ENCODE data around the gene PGM5. TPM values are rescaled to one million over a fixed set of nuclear protein-coding genes. Genes with fewer than 3 reads are reported as not detected.

Gene PGM5
- total and polyA plus RNA-seq, 2 of the 4 experiments (the other 2 are of a cell fraction): 8.3 to 14.7 TPM

GRCh38 chr9:68431307-68431706 lies 74.9 kb downstream of the PGM5 start:
- POLR2A ChIA-PET (ENCODE audit: unreplicated experiment): no interaction called here
- in situ Hi-C loops (cut with MboI; ENCODE audit: low sequenced_read_pairs): no loop called here
- H2BK15ac ChIP-seq (ENCODE audit: low read depth, low read length): no peak overlapping the region

More at GRCh38 chr9:68431307-68431706, 74.9 kb downstream of the PGM5 start:
- no peak overlapping the region for H3K27ac ChIP-seq (ENCODE audit: insufficient read depth, low read length)
- BruUV-seq (replicated peaks): no TSS peak
- intact Hi-C loops (cut with micrococcal nuclease): no loop called here
- no peaks in the 10 kb centered on the region for H3K36me3 ChIP-seq (ENCODE audit: control insufficient read depth, insufficient read depth, low read length)
- H4K20me1 ChIP-seq (ENCODE audit: insufficient read depth, low read length): no peaks in the 10 kb centered on the region
- no peak overlapping the region for H4K8ac ChIP-seq (ENCODE audit: low read depth in 2 of 2, low read length in 2 of 2)
- WGBS, 2 experiments (ENCODE audit: extremely low coverage in 2 of 2, insufficient read length in 1 of 2): no CpG with 5 or more reads among the region's 1 CpG
- no peak overlapping the region for H2BK5ac ChIP-seq (ENCODE audit: low read depth, low read length, poor library complexity, severe bottlenecking)
- H4K91ac ChIP-seq (ENCODE audit: insufficient read depth, low read depth, low read length): no peak overlapping the region
- no peaks in the 10 kb centered on the region for H3K9me3 ChIP-seq (ENCODE audit: control insufficient read depth, insufficient read depth, low read length)
- no peak overlapping the region for H3K9ac ChIP-seq (ENCODE audit: low read depth, low read length)
- no peak overlapping the region for H3K23ac ChIP-seq (ENCODE audit: low read depth, low read length)
- no peak overlapping the region for H2AFZ ChIP-seq (replicated peaks; ENCODE audit: low read length, poor library complexity)
- no peak overlapping the region for H2BK20ac ChIP-seq (ENCODE audit: low read depth, low read length)
- CTCF ChIA-PET: no interaction called here
- no peak overlapping the region for H2AK5ac ChIP-seq (ENCODE audit: low read depth, low read length)
- no peak overlapping the region for H2AK9ac ChIP-seq (replicated peaks; ENCODE audit: low read depth, low read length, poor library complexity)
- H3K4me2 ChIP-seq (ENCODE audit: low read depth, low read length): no peak overlapping the region
- no peak overlapping the region for H3K18ac ChIP-seq (ENCODE audit: low read depth, low read length)
- ATAC-seq (ENCODE audit: low read depth) (no peak), DNase-seq (no peak)
- H2BK120ac ChIP-seq (ENCODE audit: low read depth, low read length): no peak overlapping the region
- no peak overlapping the region for H3K4me3 ChIP-seq (ENCODE audit: insufficient read depth, low read depth, low read length)
- no peak overlapping the region for H3K4ac ChIP-seq (ENCODE audit: low read depth, low read length)
- no peaks in the 10 kb centered on the region for H3K9me1 ChIP-seq (ENCODE audit: insufficient read depth, low read length)
- no peaks in the 10 kb centered on the region for H3K79me1 ChIP-seq (ENCODE audit: low read depth in 1 of 2, low read length in 2 of 2)
- H3K4me1 ChIP-seq (ENCODE audit: control insufficient read depth, insufficient read depth, low read length): peaks cover 5% of the 10 kb centered on the region
- H3K14ac ChIP-seq (replicated peaks; ENCODE audit: low read depth, low read length): no peak overlapping the region
- dilution Hi-C loops (cut with HindIII; ENCODE audit: low sequenced_read_pairs, unreplicated experiment): no loop called here
- TF ChIP-seq RFX5 (IDR thresholded peaks at IDR 0.05; ENCODE audit: low read depth, low read length) (no peak), BHLHE40 (IDR thresholded peaks at IDR 0.05; ENCODE audit: low read depth, low read length) (no peak), SMC3 (IDR thresholded peaks at IDR 0.05; ENCODE audit: low read depth, low read length) (no peak), RAD21 (IDR thresholded peaks at IDR 0.05; ENCODE audit: low read length) (no peak), USF2 (IDR thresholded peaks at IDR 0.05; ENCODE audit: low read depth, low read length) (no peak), FOS (IDR thresholded peaks at IDR 0.05; ENCODE audit: low read depth, low read length) (no peak), MXI1 (IDR thresholded peaks at IDR 0.05; ENCODE audit: borderline replicate concordance, low read depth, low read length) (no peak), MAZ (IDR thresholded peaks at IDR 0.05; ENCODE audit: borderline replicate concordance, low read depth, low read length) (no peak), POLR2A (IDR thresholded peaks at IDR 0.05; ENCODE audit: low read depth, low read length) (no peak), RCOR1 (IDR thresholded peaks at IDR 0.05; ENCODE audit: insufficient replicate concordance, low read length) (no peak)
- TF ChIP-seq, protein P1, sequence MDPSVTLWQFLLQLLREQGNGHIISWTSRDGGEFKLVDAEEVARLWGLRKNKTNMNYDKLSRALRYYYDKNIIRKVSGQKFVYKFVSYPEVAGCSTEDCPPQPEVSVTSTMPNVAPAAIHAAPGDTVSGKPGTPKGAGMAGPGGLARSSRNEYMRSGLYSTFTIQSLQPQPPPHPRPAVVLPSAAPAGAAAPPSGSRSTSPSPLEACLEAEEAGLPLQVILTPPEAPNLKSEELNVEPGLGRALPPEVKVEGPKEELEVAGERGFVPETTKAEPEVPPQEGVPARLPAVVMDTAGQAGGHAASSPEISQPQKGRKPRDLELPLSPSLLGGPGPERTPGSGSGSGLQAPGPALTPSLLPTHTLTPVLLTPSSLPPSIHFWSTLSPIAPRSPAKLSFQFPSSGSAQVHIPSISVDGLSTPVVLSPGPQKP (IDR thresholded peaks at IDR 0.05; ENCODE audit: borderline replicate concordance, low read depth, low read length): no peak
- TF ChIP-seq, protein P2, sequence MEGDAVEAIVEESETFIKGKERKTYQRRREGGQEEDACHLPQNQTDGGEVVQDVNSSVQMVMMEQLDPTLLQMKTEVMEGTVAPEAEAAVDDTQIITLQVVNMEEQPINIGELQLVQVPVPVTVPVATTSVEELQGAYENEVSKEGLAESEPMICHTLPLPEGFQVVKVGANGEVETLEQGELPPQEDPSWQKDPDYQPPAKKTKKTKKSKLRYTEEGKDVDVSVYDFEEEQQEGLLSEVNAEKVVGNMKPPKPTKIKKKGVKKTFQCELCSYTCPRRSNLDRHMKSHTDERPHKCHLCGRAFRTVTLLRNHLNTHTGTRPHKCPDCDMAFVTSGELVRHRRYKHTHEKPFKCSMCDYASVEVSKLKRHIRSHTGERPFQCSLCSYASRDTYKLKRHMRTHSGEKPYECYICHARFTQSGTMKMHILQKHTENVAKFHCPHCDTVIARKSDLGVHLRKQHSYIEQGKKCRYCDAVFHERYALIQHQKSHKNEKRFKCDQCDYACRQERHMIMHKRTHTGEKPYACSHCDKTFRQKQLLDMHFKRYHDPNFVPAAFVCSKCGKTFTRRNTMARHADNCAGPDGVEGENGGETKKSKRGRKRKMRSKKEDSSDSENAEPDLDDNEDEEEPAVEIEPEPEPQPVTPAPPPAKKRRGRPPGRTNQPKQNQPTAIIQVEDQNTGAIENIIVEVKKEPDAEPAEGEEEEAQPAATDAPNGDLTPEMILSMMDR (conservative IDR thresholded peaks at IDR 0.05; ENCODE audit: low read depth, low read length): no peak
- no peak overlapping the region for H3K56ac ChIP-seq (ENCODE audit: extremely low read depth, insufficient read depth, low read length)
- H4K5ac ChIP-seq (ENCODE audit: low read depth, low read length): no peak overlapping the region
- H3K27me3 ChIP-seq (ENCODE audit: control insufficient read depth, insufficient read depth, low read length): no peaks in the 10 kb centered on the region
